HG03196 (cell line): Measurements from ENCODE around the gene POC5.
A peak's percentile ranks its signal among the peaks of the same experiment; 100 is the strongest.
"Not testable (repeated sequence)": the region's sequence is repeated elsewhere in the genome, so short reads cannot be mapped to it uniquely, and the experiment has no call there.

Experiments used
- ATAC-seq: cut with Tn5 transposase; IDR thresholded peaks from one replicate; pipeline ENCODE4 v1.9.1; 2021; ENCODE audit not compliant: unreplicated experiment

Gene POC5

GRCh38 chr5:75717082-75717922 is at the start of gene POC5:
POC5 (minus strand) TSS chr5:75717437; CDS start chr5:75712937, 4,500 bp downstream.
- ATAC-seq, result peak; percentile 90

GRCh38 chr5:75758116-75758515 is 40.9 kb upstream of the POC5 start:
- ATAC-seq, result no peak

GRCh38 chr5:75756981-75757380 is 39.7 kb upstream of the POC5 start:
- ATAC-seq, result no peak

GRCh38 chr5:75756211-75756610 is 39.0 kb upstream of the POC5 start:
- ATAC-seq, result no peak

- no peak for ATAC-seq
Observed at GRCh38 chr5:75753182-75753581, 35.9 kb upstream of the POC5 start.

- ATAC-seq, result no peak
Observed at GRCh38 chr5:75744355-75744754, 27.1 kb upstream of the POC5 start.

- ATAC-seq, result no peak
Observed at GRCh38 chr5:75736273-75736672, 19.0 kb upstream of the POC5 start.

GRCh38 chr5:75734913-75735789 is 17.9 kb upstream of the POC5 start:
- ATAC-seq, result no peak

- no peak for ATAC-seq
Observed at GRCh38 chr5:75733767-75734166, 16.5 kb upstream of the POC5 start.

- not testable (repeated sequence) for ATAC-seq
Observed at GRCh38 chr5:75731515-75731914, 14.3 kb upstream of the POC5 start.

GRCh38 chr5:75729321-75729720 is 12.1 kb upstream of the POC5 start:
- ATAC-seq, result no peak

- no peak for ATAC-seq
Observed at GRCh38 chr5:75727931-75728330, 10.7 kb upstream of the POC5 start.

GRCh38 chr5:75726224-75726623 is 9.0 kb upstream of the POC5 start:
- ATAC-seq, result not testable (repeated sequence)

- no peak for ATAC-seq
Observed at GRCh38 chr5:75723378-75723777, 6.1 kb upstream of the POC5 start.

- ATAC-seq, result no peak
Observed at GRCh38 chr5:75721573-75721972, 4.3 kb upstream of the POC5 start.

- no peak for ATAC-seq
Observed at GRCh38 chr5:75720882-75721281, 3.6 kb upstream of the POC5 start.

GRCh38 chr5:75716715-75717081 is 539 bp downstream of the POC5 start:
- ATAC-seq, result peak; percentile 18

- ATAC-seq, result no peak
Observed at GRCh38 chr5:75712091-75712490, 5.1 kb downstream of the POC5 start.

- no peak for ATAC-seq
Observed at GRCh38 chr5:75711151-75711550, 6.1 kb downstream of the POC5 start.

- no peak for ATAC-seq
Observed at GRCh38 chr5:75710637-75711036, 6.6 kb downstream of the POC5 start.

- no peak for ATAC-seq
Observed at GRCh38 chr5:75707911-75708509, 9.2 kb downstream of the POC5 start.

- no peak for ATAC-seq
Observed at GRCh38 chr5:75706775-75707174, 10.5 kb downstream of the POC5 start.
